Loucy (cell line): ENCODE measurements around the gene ZNF786.

Source experiments
- EZH2phosphoT487 ChIP-seq: fragments of 200-600 bp; IDR thresholded peaks from 2 replicates; pipeline ENCODE4 v1.6.1; 2018; ENCODE audit warnings: antibody characterized with exemption, mild to moderate bottlenecking, moderate library complexity, borderline replicate concordance
- TF ChIP-seq, protein P1 (sequence below): fragments of 200-600 bp; sonication (generic); conservative IDR thresholded peaks from 2 replicates; pipeline ENCODE4 v1.5.1; 2014; ENCODE audit warnings: mild to moderate bottlenecking, antibody characterized with exemption, low read length

DNA sequence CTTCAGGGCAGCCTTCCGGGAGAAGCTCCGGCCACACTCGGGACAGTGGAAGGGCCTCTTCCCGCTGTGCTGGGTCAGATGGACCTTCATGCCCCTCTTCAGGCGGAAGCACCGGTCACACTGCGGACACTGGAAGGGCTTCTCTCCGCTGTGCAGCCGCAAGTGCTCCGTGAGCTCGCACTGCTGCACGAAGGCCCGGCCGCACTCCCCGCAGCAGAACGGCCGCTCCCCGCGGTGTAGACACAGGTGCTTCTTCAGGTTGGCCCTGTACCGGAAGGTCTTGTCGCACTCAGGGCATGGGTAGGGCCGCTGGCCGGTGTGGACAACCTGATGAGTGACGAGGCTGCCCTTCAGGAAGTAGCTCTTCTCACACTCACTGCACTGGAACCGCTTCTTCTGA, 14.2 kb upstream of the ZNF786 start:
- TF ChIP-seq, protein P1, sequence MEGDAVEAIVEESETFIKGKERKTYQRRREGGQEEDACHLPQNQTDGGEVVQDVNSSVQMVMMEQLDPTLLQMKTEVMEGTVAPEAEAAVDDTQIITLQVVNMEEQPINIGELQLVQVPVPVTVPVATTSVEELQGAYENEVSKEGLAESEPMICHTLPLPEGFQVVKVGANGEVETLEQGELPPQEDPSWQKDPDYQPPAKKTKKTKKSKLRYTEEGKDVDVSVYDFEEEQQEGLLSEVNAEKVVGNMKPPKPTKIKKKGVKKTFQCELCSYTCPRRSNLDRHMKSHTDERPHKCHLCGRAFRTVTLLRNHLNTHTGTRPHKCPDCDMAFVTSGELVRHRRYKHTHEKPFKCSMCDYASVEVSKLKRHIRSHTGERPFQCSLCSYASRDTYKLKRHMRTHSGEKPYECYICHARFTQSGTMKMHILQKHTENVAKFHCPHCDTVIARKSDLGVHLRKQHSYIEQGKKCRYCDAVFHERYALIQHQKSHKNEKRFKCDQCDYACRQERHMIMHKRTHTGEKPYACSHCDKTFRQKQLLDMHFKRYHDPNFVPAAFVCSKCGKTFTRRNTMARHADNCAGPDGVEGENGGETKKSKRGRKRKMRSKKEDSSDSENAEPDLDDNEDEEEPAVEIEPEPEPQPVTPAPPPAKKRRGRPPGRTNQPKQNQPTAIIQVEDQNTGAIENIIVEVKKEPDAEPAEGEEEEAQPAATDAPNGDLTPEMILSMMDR, result no peak
- no peak for TF ChIP-seq EZH2phosphoT487
